IgD-negative memory B cell (primary cell): Measurements from ENCODE around the gene RREB1. TPM values are rescaled to one million over a fixed set of nuclear protein-coding genes. Genes with fewer than 3 reads are reported as not detected.
A peak's percentile ranks its signal among the peaks of the same experiment; 100 is the strongest.

Experiments
- H3K27ac Mint-ChIP-seq, 3 donors: one replicate each; pipeline ENCODE4 v1.8.0; 2020 to 2022; ENCODE audit warnings: mild to moderate bottlenecking in 3 of 3, mixed read lengths in 3 of 3, moderate library complexity in 1 of 3
- H3K27me3 Mint-ChIP-seq: one replicate; pipeline ENCODE4 v1.8.0; 2021; ENCODE audit warnings: mixed read lengths
- H3K36me3 Mint-ChIP-seq: one replicate; pipeline ENCODE4 v1.8.0; 2020; ENCODE audit warnings: mild to moderate bottlenecking, mixed read lengths
- H3K4me1 Mint-ChIP-seq, 3 donors: one replicate each; pipeline ENCODE4 v1.8.0; 2020 to 2022; ENCODE audit warnings: mixed read lengths in 3 of 3, mild to moderate bottlenecking in 1 of 3
- H3K4me3 Mint-ChIP-seq, 4 donors: one replicate each; pipeline ENCODE4 v1.8.0; 2020 to 2022; ENCODE audit warnings: mild to moderate bottlenecking in 4 of 4, mixed read lengths in 4 of 4, moderate library complexity in 3 of 4
- H3K9me3 Mint-ChIP-seq, 3 donors: one replicate each; pipeline ENCODE4 v1.8.0; 2020 to 2021; ENCODE audit warnings: mixed read lengths in 3 of 3, mild to moderate bottlenecking in 1 of 3
- polyA plus RNA-seq: library from polyadenylated mRNA; unstranded; fragments of 300-500 nt; fragmentation: Illumina TruSeq; gene quantifications from one replicate; pipeline ENCODE4 v1.2.3, GENCODE V29; 2021

Gene RREB1
- polyA plus RNA-seq, 1 donor from 2014 or later, result 6.1 TPM

DNA sequence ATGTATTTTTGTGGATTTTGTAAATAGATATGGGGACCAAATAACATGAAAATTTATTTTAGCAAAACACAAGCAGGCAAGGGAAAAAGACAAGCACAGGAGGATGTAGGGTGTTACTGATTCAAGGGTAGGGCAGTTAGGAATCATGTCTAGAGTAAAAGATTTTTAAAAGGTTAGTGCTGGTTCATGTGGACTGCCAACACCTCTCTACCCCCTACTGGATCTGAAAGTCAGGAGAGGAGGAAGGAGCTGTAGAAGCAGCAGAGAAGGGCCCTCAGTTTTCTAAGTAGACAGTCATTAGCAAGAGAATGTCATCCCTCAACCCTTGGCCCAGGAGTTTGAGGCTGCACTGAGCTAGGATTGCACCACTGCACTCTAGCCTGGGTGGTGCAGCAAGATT is 95.2 kb downstream of the RREB1 start:
- peak overlapping the region in 1 of 4 donors; percentile 87 for H3K4me3 Mint-ChIP-seq
- H3K27ac Mint-ChIP-seq, result peak overlapping the region in 1 of 3 donors; percentile 33
- H3K27me3 Mint-ChIP-seq, result peaks cover 1% of the 10 kb centered on the region
- no peaks in the 10 kb centered on the region for H3K9me3 Mint-ChIP-seq
- peaks cover 6% of the 10 kb centered on the region for H3K36me3 Mint-ChIP-seq
- peaks cover 32 to 51% (median 49%) of the 10 kb centered on the region in 3 donors for H3K4me1 Mint-ChIP-seq

DNA sequence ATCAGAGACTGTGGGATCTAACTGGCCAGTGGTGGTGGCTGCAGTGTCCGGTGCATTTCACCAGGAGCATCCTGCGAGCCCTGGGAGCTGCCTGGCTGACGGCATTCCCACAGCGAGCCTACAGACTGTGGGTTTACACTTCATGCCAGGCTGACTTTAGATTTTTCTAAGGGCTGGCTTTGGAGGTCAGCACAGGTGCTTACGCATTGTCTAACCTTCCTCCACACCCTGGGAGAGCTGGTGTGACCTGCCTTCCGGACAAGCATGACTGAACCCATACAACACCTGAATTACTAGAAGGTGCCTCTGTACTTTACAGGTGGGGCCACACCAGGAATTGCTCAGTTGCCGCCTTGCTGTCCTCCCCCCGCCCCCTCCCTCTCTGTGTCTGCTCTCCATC is 96.2 kb downstream of the RREB1 start:
- Mint-ChIP-seq H3K36me3 (peaks cover 6% of the 10 kb centered on the region), H3K9me3 (no peaks in the 10 kb centered on the region), H3K27ac (no peak overlapping the region), H3K4me1 (peaks cover 32 to 51% (median 48%) of the 10 kb centered on the region in 3 donors), H3K4me3 (no peak overlapping the region), H3K27me3 (peaks cover 1% of the 10 kb centered on the region)

DNA sequence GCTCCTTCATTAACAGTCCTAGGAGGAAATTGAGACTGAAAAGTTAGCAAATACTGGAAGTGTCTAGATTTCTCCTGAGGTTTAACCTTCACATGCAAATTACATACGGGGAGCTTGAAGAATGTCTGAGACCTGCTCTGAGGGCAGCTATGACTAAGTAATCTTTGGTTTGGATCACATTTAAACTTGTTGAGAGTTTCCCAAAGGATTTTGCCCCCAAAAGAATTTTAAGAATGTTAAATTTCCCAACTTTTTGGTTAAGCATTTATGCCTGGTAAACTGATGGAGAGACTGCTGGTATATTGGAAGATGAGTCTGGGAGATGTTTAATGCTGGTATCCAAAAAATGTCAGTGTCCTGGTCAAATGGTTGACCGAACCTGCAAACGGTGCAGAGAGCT is 97.0 kb downstream of the RREB1 start:
- peaks cover 32 to 48% (median 43%) of the 10 kb centered on the region in 3 donors for H3K4me1 Mint-ChIP-seq
- H3K36me3 Mint-ChIP-seq, result peaks cover 6% of the 10 kb centered on the region
- peaks cover 1% of the 10 kb centered on the region for H3K27me3 Mint-ChIP-seq
- H3K4me3 Mint-ChIP-seq, result peak overlapping the region in 1 of 4 donors; percentile 62
- peak overlapping the region in 1 of 3 donors; percentile 7 for H3K27ac Mint-ChIP-seq
- H3K9me3 Mint-ChIP-seq, result no peaks in the 10 kb centered on the region

DNA sequence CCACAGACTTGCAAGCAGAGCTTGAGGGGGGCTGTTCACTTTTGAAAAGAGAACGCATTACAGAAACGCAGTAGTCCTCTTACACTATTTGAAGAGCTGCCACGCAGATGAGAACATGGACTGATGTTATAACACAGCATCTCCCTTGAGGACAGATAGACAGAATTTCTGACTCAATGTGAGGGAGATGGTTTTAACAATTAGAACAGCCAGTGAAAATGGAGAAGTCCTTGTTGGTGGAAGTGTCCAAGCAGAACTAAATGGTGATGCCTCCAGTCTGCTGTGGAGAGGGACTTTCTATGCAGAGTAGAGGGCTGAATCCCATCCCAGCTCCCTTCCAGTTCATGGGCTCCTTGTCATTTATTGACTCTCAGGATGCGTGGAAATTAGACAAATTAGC is 100.0 kb downstream of the RREB1 start:
- peaks cover 20 to 31% (median 29%) of the 10 kb centered on the region in 3 donors for H3K4me1 Mint-ChIP-seq
- no peak overlapping the region for H3K27ac Mint-ChIP-seq
- H3K4me3 Mint-ChIP-seq, result no peak overlapping the region
- H3K36me3 Mint-ChIP-seq, result peaks cover 8% of the 10 kb centered on the region
- peaks cover 1% of the 10 kb centered on the region for H3K27me3 Mint-ChIP-seq
- H3K9me3 Mint-ChIP-seq, result no peaks in the 10 kb centered on the region

DNA sequence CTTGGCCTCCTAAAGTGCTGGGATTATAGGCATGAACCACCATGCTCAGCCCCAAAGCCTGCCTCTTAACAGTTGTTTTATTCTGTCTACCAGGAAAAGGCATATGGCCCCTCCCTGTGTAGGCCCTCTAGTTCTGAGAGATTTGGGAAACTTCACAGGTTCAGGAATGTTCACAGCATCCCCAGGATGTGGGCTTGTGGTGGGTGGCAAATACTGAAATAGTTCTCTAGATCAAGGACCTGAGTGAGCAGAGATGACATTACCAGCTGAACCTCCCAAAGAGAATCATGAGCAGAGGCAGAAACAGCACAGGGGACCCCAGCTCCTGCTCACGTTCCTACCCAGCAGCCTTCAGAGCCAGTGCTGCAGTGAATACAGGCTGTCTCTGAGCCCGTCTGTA is 105.7 kb downstream of the RREB1 start:
- Mint-ChIP-seq H3K27ac (no peak overlapping the region), H3K36me3 (peaks cover 4% of the 10 kb centered on the region), H3K9me3 (no peaks in the 10 kb centered on the region), H3K27me3 (no peaks in the 10 kb centered on the region), H3K4me3 (no peak overlapping the region), H3K4me1 (peaks cover 0 to 2% (median 0%) of the 10 kb centered on the region in 3 donors)

DNA sequence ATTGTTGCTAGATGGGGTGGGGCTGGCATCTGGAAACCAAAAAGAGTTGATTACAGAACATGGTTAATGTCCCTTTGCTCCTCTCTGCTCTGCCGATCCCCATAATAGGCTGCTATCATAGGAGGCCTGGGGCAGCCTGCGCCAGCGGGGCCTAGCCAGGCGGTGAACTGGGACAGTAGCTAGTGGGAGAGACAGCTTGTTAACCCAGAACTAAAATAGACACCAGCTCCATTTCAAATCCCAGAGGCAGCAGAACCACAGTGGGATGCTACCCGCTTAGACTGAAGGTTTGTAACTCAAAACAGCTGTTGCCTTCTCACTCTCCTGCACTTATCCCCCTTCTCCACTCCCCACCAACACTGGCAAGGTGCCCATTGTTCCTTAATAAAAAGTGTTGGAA is 106.7 kb downstream of the RREB1 start:
- H3K9me3 Mint-ChIP-seq, result no peaks in the 10 kb centered on the region
- H3K27me3 Mint-ChIP-seq, result no peaks in the 10 kb centered on the region
- H3K27ac Mint-ChIP-seq, result no peak overlapping the region
- H3K4me1 Mint-ChIP-seq, result peaks cover 0 to 2% (median 0%) of the 10 kb centered on the region in 3 donors
- peaks cover 4% of the 10 kb centered on the region for H3K36me3 Mint-ChIP-seq
- peak overlapping the region in 1 of 4 donors; percentile 3 for H3K4me3 Mint-ChIP-seq

DNA sequence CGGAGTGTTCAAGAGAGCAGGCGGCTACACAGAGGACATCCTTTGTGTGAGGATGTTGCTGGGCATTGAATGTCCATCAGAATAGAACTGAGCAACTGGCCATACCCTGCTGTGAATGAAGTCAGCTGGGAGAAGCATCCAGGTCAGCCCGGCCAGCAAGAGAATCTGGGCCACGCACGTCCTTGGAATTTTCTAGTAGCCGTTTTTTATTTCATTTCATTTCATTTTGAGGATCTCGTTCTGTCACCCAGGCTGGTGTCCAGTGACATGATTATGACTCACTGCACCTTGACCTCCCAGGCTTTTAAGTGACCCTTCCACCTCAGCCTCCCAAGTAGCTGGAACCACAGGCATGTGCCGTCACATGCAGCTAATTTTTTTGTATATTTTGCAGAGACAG is 107.4 kb downstream of the RREB1 start:
- Mint-ChIP-seq H3K36me3 (peaks cover 4% of the 10 kb centered on the region), H3K27ac (no peak overlapping the region), H3K27me3 (no peaks in the 10 kb centered on the region), H3K4me1 (peaks cover 0 to 2% (median 0%) of the 10 kb centered on the region in 3 donors), H3K9me3 (no peaks in the 10 kb centered on the region), H3K4me3 (no peak overlapping the region)

DNA sequence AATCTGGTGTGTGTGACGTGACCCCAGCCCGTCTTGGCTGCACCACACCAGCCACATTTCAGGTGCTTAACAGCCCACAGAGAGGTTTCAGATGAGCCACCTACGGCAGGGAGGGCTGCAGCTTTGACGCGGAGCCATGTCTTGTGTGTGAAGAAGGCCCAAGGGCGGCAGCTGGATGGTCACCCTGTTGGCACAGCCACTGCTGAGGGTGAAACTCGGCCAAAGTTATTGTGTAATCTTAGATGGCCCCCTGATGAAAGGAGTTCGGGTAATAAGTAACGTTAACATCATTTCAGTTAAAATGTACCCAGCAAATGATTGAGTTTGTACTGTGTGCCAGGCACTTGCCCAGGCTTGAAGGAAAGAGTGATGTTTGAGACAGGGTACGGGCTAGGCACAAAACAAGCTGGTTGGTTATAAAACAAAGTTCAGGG is 108.1 kb downstream of the RREB1 start:
- H3K36me3 Mint-ChIP-seq, result peaks cover 4% of the 10 kb centered on the region
- peaks cover 0 to 2% (median 0%) of the 10 kb centered on the region in 3 donors for H3K4me1 Mint-ChIP-seq
- H3K4me3 Mint-ChIP-seq, result no peak overlapping the region
- no peaks in the 10 kb centered on the region for H3K9me3 Mint-ChIP-seq
- peak overlapping the region in 1 of 3 donors; percentile 43 for H3K27ac Mint-ChIP-seq
- H3K27me3 Mint-ChIP-seq, result no peaks in the 10 kb centered on the region

DNA sequence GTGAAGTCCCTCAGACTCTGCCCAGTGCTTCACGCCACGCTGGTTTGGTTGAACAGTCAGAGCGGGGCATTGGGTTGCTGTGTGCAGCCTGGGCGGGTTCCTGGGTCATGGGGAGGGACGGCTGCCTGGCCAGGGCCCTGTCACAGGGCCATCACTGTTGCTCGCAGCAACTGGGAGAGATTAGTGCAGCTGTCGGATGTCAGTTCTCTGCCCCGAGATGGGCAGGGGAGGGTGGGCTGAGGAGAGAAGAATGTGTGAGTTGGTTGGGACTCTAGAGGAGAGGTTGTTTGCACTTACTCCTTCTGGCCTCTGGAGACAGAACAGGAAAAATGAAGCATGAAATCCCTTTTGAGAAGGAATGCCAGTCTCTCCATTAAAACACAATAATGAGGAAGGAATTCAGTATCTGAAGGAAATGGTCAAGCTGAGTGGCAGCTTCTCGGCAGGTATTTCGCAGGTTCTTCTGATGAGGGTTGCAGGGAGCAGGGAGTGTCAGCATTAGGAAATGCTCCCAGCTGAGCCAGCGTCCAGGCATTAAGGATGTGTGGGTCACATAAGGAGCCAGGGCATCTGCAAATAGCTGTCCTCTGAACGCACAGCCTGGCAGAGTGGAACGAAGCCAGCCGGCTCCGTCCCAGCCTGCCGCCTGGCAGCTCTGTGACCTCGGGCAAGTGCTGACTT is 109.3 kb downstream of the RREB1 start:
- no peaks in the 10 kb centered on the region for H3K27me3 Mint-ChIP-seq
- H3K27ac Mint-ChIP-seq, result no peak overlapping the region
- H3K4me1 Mint-ChIP-seq, result no peaks in the 10 kb centered on the region
- no peaks in the 10 kb centered on the region for H3K9me3 Mint-ChIP-seq
- peaks cover 4% of the 10 kb centered on the region for H3K36me3 Mint-ChIP-seq
- peak overlapping the region in 1 of 4 donors; percentile 60 for H3K4me3 Mint-ChIP-seq

DNA sequence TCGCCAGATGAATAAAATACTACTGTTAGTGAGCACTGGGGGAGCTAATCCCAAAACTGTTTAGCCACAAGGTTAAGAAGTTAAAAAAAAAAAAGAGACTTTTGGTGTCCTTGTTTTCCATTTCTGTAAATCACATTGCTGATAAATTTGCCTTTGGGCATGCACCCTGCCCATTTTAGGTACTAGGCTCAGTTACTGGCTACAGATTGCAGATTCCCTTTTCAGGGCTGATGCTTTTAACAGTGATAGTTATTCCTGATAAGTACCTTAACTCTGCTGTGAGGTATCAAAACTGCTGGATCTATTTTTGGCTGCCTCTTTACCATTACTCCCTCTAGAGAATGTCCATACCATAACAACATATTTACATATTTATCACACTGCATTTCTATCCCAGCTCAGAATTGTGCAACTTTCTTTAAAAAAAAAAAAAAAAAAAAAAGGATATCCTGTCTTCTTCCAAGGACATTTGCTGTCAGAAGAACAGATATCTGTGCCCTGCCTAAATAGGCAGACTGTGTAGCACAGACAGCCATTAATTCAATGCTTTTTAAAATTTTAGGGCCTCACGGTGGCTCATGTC is 110.7 kb downstream of the RREB1 start:
- Mint-ChIP-seq H3K27ac (no peak overlapping the region), H3K4me1 (no peaks in the 10 kb centered on the region), H3K9me3 (no peaks in the 10 kb centered on the region), H3K36me3 (peaks cover 2% of the 10 kb centered on the region), H3K27me3 (no peaks in the 10 kb centered on the region), H3K4me3 (no peak overlapping the region)

DNA sequence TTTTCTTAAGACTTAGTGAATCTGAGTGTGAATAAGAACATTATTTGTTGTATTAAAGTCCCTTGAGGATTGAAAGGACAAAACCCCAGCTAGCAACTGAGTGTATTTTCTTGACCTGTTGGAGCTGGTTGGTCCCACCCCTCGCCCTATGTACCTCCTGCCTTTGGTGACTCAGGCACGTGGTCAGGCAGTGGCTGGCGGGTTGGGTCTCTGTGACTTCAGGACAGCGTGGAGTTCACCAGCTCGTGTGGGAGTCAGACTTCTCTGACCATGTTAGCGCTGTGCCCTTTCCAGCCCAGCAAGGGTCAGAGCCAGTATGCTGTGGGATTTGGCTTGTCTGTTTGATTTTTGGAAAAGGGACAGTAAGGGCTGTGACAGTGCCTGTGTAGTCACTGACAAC is 111.5 kb downstream of the RREB1 start:
- no peaks in the 10 kb centered on the region for H3K9me3 Mint-ChIP-seq
- no peaks in the 10 kb centered on the region for H3K27me3 Mint-ChIP-seq
- H3K27ac Mint-ChIP-seq, result peak overlapping the region in 2 of 3 donors; percentile 28 to 83
- H3K4me3 Mint-ChIP-seq, result no peak overlapping the region
- H3K36me3 Mint-ChIP-seq, result peaks cover 2% of the 10 kb centered on the region
- peaks cover 0 to 1% (median 0%) of the 10 kb centered on the region in 3 donors for H3K4me1 Mint-ChIP-seq

DNA sequence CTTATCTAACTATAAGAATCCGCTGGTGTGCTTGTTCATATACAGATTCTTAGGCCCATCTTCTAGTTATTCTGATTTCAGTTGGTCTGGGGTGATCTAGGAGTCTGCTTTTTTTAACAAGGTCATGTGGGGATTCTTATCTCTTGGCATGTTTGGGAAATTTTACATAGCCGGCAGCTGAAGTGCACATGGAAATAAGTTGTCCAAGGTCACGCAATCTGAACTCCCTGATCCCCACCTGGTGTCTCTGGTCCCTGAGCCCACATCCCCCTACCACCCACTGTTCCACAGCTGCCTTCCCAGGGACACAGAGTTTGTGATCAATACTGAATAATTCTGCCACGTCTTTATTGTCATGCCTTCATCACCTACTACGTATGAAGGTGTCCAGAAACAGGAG is 114.4 kb downstream of the RREB1 start:
- Mint-ChIP-seq H3K9me3 (no peaks in the 10 kb centered on the region), H3K27ac (no peak overlapping the region), H3K27me3 (no peaks in the 10 kb centered on the region), H3K36me3 (peaks cover 4% of the 10 kb centered on the region), H3K4me1 (peaks cover 0 to 2% (median 2%) of the 10 kb centered on the region in 3 donors), H3K4me3 (no peak overlapping the region)

DNA sequence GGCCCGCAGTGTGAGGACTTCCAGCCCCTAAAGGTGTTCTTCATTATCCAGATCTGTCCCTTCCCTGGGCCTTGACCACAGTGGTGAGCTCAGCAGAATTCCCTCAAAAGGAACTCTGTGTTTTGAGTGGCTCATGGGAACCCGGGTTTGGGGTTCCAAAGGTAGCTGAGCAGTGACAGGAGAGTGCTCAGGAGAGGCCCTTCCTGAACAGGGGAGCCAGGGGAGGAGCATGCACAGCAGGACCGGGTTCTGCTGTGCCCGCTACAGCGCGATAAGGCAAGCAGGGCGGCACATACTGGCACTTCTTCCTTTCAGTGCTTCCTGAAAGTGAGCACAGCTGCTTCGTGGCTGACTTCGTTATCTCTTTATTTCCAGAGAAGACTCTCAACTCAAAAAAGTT is 117.0 kb downstream of the RREB1 start:
- Mint-ChIP-seq H3K4me3 (no peak overlapping the region), H3K36me3 (peaks cover 8% of the 10 kb centered on the region), H3K27ac (no peak overlapping the region), H3K4me1 (peaks cover 0 to 3% (median 2%) of the 10 kb centered on the region in 3 donors), H3K27me3 (no peaks in the 10 kb centered on the region), H3K9me3 (no peaks in the 10 kb centered on the region)

DNA sequence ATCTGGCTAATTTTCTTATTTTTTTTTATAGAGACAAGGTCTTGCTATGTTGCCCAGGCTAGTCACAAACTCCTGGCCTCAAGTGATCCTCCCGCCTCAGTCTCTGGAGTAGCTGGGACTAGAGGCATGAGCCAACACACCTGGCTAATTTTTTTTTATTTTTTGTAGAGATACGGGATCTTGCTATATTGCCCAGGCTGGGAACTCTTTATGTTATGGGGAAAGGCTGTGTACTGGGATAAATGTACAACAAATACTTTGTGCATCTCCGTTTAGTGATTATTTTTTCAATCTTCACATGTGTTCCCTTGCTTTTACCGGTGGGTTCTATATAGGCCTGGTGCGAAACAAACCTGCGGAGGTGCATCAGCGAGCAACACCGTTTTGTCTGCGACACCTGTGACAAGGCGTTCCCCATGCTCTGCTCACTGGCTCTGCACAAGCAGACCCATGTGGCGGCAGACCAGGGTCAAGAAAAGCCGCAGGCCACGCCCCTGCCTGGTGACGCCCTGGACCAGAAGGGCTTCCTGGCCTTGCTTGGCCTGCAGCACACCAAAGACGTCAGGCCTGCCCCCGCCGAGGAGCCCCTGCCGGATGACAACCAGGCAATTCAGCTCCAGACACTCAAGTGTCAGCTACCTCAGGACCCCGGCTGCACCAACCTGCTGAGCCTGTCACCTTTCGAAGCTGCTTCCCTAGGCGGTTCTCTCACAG is 121.1 kb downstream of the RREB1 start:
- Mint-ChIP-seq H3K36me3 (peaks cover 11% of the 10 kb centered on the region), H3K4me1 (peaks cover 2 to 6% (median 4%) of the 10 kb centered on the region in 3 donors), H3K9me3 (no peaks in the 10 kb centered on the region), H3K27me3 (no peaks in the 10 kb centered on the region), H3K4me3 (no peak overlapping the region), H3K27ac (no peak overlapping the region)
